Nephron (organoid): ENCODE data around the gene ADM.

Source experiments
- H3K27ac Mint-ChIP-seq, 3 experiments: 2 replicates each; pipeline ENCODE4 v1.8.0; 2020; ENCODE audit warnings: mixed read lengths in 3 of 3, mild to moderate bottlenecking in 2 of 3, moderate library complexity in 1 of 3
- H3K27me3 Mint-ChIP-seq: 2 replicates; pipeline ENCODE4 v1.8.0; 2021; ENCODE audit warnings: low read depth, mild to moderate bottlenecking, moderate library complexity, mixed read lengths
- H3K36me3 Mint-ChIP-seq: 2 replicates; pipeline ENCODE4 v1.8.0; 2020; ENCODE audit warnings: low read depth, mixed read lengths
- H3K4me1 Mint-ChIP-seq: 2 replicates; pipeline ENCODE4 v1.8.0; 2020; ENCODE audit warnings: mixed read lengths
- H3K4me3 Mint-ChIP-seq, 3 experiments: 2 replicates each; pipeline ENCODE4 v1.8.0; 2020; ENCODE audit warnings: mild to moderate bottlenecking in 3 of 3, mixed read lengths in 3 of 3, moderate library complexity in 2 of 3
- H3K9me3 Mint-ChIP-seq: 2 replicates; pipeline ENCODE4 v1.8.0; 2020; ENCODE audit warnings: mixed read lengths
- TF ChIP-seq, protein P1 (sequence below), 3 experiments: fragments of 200-600 bp; sonication (generic); IDR thresholded peaks; one replicate each; pipeline ENCODE4 v1.5.0; 2021; ENCODE audit warnings: antibody characterized with exemption in 3 of 3; ENCODE audit not compliant: unreplicated experiment in 3 of 3

ADM gene

DNA sequence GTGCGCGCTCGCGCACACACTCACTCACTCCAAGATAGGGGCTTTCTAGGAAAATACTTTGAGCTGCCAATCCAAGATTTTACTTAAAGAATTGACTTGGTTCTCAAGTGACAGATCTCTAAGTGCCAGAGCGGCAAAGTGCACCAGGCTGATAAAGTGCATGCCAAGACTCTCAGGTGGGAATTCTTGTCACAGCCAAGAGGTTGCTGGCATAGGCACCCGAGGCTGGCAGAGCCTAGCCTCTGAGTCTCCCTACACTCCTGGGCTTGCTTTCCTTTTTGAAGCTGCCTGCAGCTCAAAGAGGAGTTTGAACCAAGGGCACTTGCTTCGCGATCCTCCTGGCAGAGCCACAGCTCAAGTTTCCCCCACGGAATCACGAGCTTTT, 2.5 kb upstream of the ADM start:
- Mint-ChIP-seq H3K9me3 (no peaks in the 10 kb centered on the region), H3K4me3 (peak overlapping the region; percentile 92 to 100 (median 95)), H3K4me1 (peaks cover 43% of the 10 kb centered on the region), H3K36me3 (no peaks in the 10 kb centered on the region), H3K27me3 (peaks cover 76% of the 10 kb centered on the region), H3K27ac (peak overlapping the region; percentile 19 to 94 (median 94))
- TF ChIP-seq, protein P1, sequence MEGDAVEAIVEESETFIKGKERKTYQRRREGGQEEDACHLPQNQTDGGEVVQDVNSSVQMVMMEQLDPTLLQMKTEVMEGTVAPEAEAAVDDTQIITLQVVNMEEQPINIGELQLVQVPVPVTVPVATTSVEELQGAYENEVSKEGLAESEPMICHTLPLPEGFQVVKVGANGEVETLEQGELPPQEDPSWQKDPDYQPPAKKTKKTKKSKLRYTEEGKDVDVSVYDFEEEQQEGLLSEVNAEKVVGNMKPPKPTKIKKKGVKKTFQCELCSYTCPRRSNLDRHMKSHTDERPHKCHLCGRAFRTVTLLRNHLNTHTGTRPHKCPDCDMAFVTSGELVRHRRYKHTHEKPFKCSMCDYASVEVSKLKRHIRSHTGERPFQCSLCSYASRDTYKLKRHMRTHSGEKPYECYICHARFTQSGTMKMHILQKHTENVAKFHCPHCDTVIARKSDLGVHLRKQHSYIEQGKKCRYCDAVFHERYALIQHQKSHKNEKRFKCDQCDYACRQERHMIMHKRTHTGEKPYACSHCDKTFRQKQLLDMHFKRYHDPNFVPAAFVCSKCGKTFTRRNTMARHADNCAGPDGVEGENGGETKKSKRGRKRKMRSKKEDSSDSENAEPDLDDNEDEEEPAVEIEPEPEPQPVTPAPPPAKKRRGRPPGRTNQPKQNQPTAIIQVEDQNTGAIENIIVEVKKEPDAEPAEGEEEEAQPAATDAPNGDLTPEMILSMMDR (IDR thresholded peaks at IDR 0.05; ENCODE audit: unreplicated experiment in 3 of 3), result no peak

DNA sequence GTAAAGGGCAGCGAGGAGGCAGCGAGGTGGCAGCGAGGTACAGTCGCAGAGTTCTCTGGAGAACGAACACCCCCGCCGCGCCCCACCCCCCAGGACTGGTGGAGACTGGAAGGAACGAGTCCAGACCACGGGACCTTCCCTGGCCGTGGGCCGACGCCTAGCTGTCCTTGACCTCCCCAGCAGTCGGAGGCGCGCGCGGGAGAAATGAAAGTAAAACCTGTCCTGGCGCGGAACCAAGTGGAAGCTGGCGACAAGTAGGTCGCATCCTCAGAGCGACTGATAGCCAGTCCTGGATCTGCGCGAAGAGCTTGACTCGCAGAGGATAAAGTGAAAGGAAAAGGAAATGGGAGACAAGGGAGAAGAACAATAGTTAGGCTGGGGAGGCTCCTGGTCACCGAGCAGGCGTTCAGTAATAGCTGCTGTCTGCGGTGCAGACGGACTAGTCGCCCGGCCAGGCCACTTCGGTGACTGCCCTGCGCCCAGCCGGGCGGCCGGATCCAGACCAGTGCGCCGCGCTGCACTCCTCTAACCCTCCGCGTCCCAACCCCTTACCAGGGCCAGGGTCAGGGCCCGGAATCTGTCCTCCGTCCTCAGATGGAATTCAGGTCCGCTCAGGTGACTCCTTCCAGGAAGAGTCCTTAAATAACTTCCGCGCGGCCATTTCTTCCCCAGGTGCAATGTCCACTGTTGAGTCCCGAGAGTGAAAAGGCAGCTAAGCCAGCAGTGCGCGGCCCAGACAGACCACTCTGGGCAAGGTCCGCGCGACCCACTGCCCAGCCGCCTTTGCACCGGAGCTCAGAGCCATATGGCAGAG, 1.9 kb upstream of the ADM start:
- peaks cover 42% of the 10 kb centered on the region for H3K4me1 Mint-ChIP-seq
- peak overlapping the region; percentile 19 to 94 (median 94) for H3K27ac Mint-ChIP-seq
- no peaks in the 10 kb centered on the region for H3K9me3 Mint-ChIP-seq
- peak overlapping the region; percentile 92 to 100 (median 95) for H3K4me3 Mint-ChIP-seq
- H3K27me3 Mint-ChIP-seq, result peaks cover 82% of the 10 kb centered on the region
- TF ChIP-seq, protein P1 (IDR thresholded peaks at IDR 0.05; ENCODE audit: unreplicated experiment in 3 of 3), result no peak
- H3K36me3 Mint-ChIP-seq, result no peaks in the 10 kb centered on the region

GRCh38 chr11:10303558-10304363, 1.1 kb upstream of the ADM start:
- Mint-ChIP-seq H3K27me3 (peaks cover 84% of the 10 kb centered on the region), H3K27ac (peak overlapping the region; percentile 19 to 94 (median 94)), H3K4me3 (peak overlapping the region; percentile 92 to 100 (median 95)), H3K4me1 (peaks cover 43% of the 10 kb centered on the region), H3K36me3 (no peaks in the 10 kb centered on the region), H3K9me3 (no peaks in the 10 kb centered on the region)
- TF ChIP-seq, protein P1 (IDR thresholded peaks at IDR 0.05; ENCODE audit: unreplicated experiment in 3 of 3), result no peak

GRCh38 chr11:10305262-10305963, 540 bp downstream of the ADM start:
- no peaks in the 10 kb centered on the region for H3K36me3 Mint-ChIP-seq

More at GRCh38 chr11:10305262-10305963, 540 bp downstream of the ADM start:
- Mint-ChIP-seq H3K9me3 (no peaks in the 10 kb centered on the region), H3K4me3 (peak overlapping the region; percentile 92 to 100 (median 95)), H3K4me1 (peaks cover 54% of the 10 kb centered on the region), H3K27me3 (peaks cover 86% of the 10 kb centered on the region), H3K27ac (peak overlapping the region in 2 of 3 experiments; percentile 71 to 94)
- TF ChIP-seq, protein P1 (IDR thresholded peaks at IDR 0.05; ENCODE audit: unreplicated experiment in 3 of 3), result no peak
